ENCODE measurements around the gene SLC36A2. TPM values are rescaled to one million over a fixed set of nuclear protein-coding genes. Genes with fewer than 3 reads are reported as not detected.
"Not testable (repeated sequence)": the region's sequence is repeated elsewhere in the genome, so short reads cannot be mapped to it uniquely, and the experiment has no call there.

Gene SLC36A2
- not detected for total RNA-seq

- Histone ChIP-seq H3K9me3 (ENCODE audit: low read depth, low read length) (no peaks in the 10 kb centered on the region), H3K27me3 (ENCODE audit: insufficient read depth, low read length) (peaks cover 22% of the 10 kb centered on the region), H3K4me1 (ENCODE audit: insufficient read depth, low read length) (no peaks in the 10 kb centered on the region), H3K4me3 (ENCODE audit: low read length) (no peak within 1 kb of the TSS)
Measured at GRCh38 chr5:151347369-151347768, at the start of gene SLC36A2. TSS of gene SLC36A2 (minus strand) at chr5:151347559. CDS start at chr5:151347460, 99 bp downstream.

GRCh38 chr5:151388960-151389359 lies 41.6 kb upstream of the SLC36A2 start:
- Histone ChIP-seq H3K4me1 (ENCODE audit: insufficient read depth, low read length) (no peaks in the 10 kb centered on the region), H3K9me3 (ENCODE audit: low read depth, low read length) (no peaks in the 10 kb centered on the region), H3K27me3 (ENCODE audit: insufficient read depth, low read length) (peaks cover 4% of the 10 kb centered on the region), H3K4me3 (ENCODE audit: low read length) (no peak overlapping the region)

DNA sequence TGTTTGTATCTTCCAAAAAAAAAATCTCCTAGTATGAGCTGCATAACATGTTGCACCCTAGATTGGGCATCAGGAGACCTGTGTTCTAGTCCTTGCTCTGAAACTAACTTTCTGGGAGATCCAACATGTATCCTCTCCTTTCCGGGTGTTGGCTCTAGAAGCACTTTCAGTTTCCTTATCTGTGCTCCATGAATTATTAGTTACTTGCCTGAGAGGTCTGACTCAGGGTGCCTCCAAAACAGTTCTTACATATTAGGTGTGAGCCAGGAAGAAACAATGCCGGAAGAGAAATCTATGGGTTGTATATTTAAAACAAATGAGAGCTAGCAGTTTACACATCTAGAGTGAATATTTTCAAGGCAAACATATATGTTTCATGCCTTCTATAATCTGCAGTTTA lies 36.7 kb upstream of the SLC36A2 start:
- H3K4me3 ChIP-seq (ENCODE audit: low read length): no peak overlapping the region
- H3K27me3 ChIP-seq (ENCODE audit: insufficient read depth, low read length): peaks cover 4% of the 10 kb centered on the region
- no peaks in the 10 kb centered on the region for H3K4me1 ChIP-seq (ENCODE audit: insufficient read depth, low read length)
- no peaks in the 10 kb centered on the region for H3K9me3 ChIP-seq (ENCODE audit: low read depth, low read length)

GRCh38 chr5:151383011-151383410 lies 35.7 kb upstream of the SLC36A2 start:
- Histone ChIP-seq H3K27me3 (ENCODE audit: insufficient read depth, low read length) (peaks cover 4% of the 10 kb centered on the region), H3K9me3 (ENCODE audit: low read depth, low read length) (no peaks in the 10 kb centered on the region), H3K4me3 (ENCODE audit: low read length) (no peak overlapping the region), H3K4me1 (ENCODE audit: insufficient read depth, low read length) (no peaks in the 10 kb centered on the region)

GRCh38 chr5:151382576-151382975 lies 35.2 kb upstream of the SLC36A2 start:
- Histone ChIP-seq H3K27me3 (ENCODE audit: insufficient read depth, low read length) (peaks cover 4% of the 10 kb centered on the region), H3K4me3 (ENCODE audit: low read length) (no peak overlapping the region), H3K4me1 (ENCODE audit: insufficient read depth, low read length) (no peaks in the 10 kb centered on the region), H3K9me3 (ENCODE audit: low read depth, low read length) (no peaks in the 10 kb centered on the region)

DNA sequence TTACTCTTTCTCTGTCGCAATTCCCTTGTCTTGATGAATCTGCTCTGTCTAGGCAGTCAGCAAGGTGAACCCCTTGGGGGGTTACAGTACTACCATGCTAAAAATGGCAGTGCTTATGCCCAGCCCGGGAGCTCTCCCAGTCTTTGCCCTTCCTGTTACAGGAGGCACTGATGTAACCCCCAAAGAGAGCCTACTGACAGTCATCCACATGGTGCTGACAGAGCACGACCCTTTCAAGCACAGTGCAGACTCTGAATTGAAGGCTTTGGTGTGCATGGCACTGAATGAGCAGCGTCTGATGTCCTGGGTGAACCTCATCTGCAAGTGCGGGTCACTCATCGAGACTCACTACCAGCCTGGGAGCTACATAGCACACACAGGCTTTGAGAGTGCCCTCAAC lies 34.5 kb upstream of the SLC36A2 start:
- peaks cover 4% of the 10 kb centered on the region for H3K27me3 ChIP-seq (ENCODE audit: insufficient read depth, low read length)
- no peak overlapping the region for H3K4me3 ChIP-seq (ENCODE audit: low read length)
- no peaks in the 10 kb centered on the region for H3K4me1 ChIP-seq (ENCODE audit: insufficient read depth, low read length)
- no peaks in the 10 kb centered on the region for H3K9me3 ChIP-seq (ENCODE audit: low read depth, low read length)

- no peaks in the 10 kb centered on the region for H3K27me3 ChIP-seq (ENCODE audit: insufficient read depth, low read length)
- no peaks in the 10 kb centered on the region for H3K4me1 ChIP-seq (ENCODE audit: insufficient read depth, low read length)
- H3K9me3 ChIP-seq (ENCODE audit: low read depth, low read length): no peaks in the 10 kb centered on the region
- no peak overlapping the region for H3K4me3 ChIP-seq (ENCODE audit: low read length)
Measured at GRCh38 chr5:151378616-151379015, 31.3 kb upstream of the SLC36A2 start.

GRCh38 chr5:151374539-151374938 lies 27.2 kb upstream of the SLC36A2 start:
- Histone ChIP-seq H3K9me3 (ENCODE audit: low read depth, low read length) (no peaks in the 10 kb centered on the region), H3K27me3 (ENCODE audit: insufficient read depth, low read length) (no peaks in the 10 kb centered on the region), H3K4me1 (ENCODE audit: insufficient read depth, low read length) (no peaks in the 10 kb centered on the region), H3K4me3 (ENCODE audit: low read length) (no peak overlapping the region)

DNA sequence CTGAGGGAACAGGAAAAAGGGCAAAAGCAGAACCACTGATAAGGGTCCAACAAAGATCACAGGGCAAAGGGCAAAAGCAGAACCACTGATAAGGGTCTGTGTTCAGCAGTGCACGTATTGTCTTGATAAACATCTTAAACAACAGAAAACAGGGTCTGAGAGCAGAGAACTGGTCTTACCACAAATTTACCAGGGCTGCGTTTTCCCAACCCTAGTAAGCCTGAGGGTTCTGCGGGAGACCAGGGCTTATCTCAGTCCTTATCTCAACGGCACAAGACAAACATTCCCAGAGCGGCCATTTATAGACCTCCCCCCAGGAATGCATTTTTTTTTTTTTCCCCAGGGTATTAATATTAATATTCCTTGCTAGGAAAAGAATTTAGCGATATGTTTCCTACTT lies 19.7 kb upstream of the SLC36A2 start:
- H3K27me3 ChIP-seq (ENCODE audit: insufficient read depth, low read length); H3K4me1 ChIP-seq (ENCODE audit: insufficient read depth, low read length); H3K4me3 ChIP-seq (ENCODE audit: low read length): not testable (repeated sequence)
- H3K9me3 ChIP-seq (ENCODE audit: low read depth, low read length): peaks cover 10% of the 10 kb centered on the region

- H3K27me3 ChIP-seq (ENCODE audit: insufficient read depth, low read length): peaks cover 9% of the 10 kb centered on the region
- no peaks in the 10 kb centered on the region for H3K4me1 ChIP-seq (ENCODE audit: insufficient read depth, low read length)
- H3K4me3 ChIP-seq (ENCODE audit: low read length): no peak overlapping the region
- peaks cover 18% of the 10 kb centered on the region for H3K9me3 ChIP-seq (ENCODE audit: low read depth, low read length)
Measured at GRCh38 chr5:151363673-151364072, 16.3 kb upstream of the SLC36A2 start.

GRCh38 chr5:151362970-151363369 lies 15.6 kb upstream of the SLC36A2 start:
- no peak overlapping the region for H3K4me3 ChIP-seq (ENCODE audit: low read length)
- peaks cover 9% of the 10 kb centered on the region for H3K27me3 ChIP-seq (ENCODE audit: insufficient read depth, low read length)
- peaks cover 12% of the 10 kb centered on the region for H3K9me3 ChIP-seq (ENCODE audit: low read depth, low read length)
- H3K4me1 ChIP-seq (ENCODE audit: insufficient read depth, low read length): no peaks in the 10 kb centered on the region

- peaks cover 7% of the 10 kb centered on the region for H3K9me3 ChIP-seq (ENCODE audit: low read depth, low read length)
- H3K4me1 ChIP-seq (ENCODE audit: insufficient read depth, low read length): no peaks in the 10 kb centered on the region
- no peak overlapping the region for H3K4me3 ChIP-seq (ENCODE audit: low read length)
- peaks cover 4% of the 10 kb centered on the region for H3K27me3 ChIP-seq (ENCODE audit: insufficient read depth, low read length)
Measured at GRCh38 chr5:151359391-151359790, 12.0 kb upstream of the SLC36A2 start.

DNA sequence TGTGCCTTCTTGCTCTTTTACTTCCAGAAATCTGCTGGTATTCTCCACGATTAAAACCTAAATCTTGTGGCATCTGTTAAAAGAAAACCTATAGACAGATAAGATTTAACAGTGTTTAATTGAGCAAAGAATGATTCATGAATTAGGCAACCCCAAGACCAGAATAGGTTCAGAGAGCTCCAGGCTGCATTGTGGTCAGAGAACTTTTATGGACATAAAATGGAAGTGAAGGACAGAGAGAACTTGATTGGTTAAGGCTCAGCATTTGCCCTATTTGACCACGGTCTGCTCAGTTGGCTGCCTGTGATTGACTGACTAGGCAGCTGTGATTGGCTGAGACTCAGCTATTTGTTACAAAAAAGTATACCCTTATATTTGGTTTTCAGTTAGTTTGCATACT lies 10.4 kb upstream of the SLC36A2 start:
- Histone ChIP-seq H3K4me1 (ENCODE audit: insufficient read depth, low read length) (no peaks in the 10 kb centered on the region), H3K9me3 (ENCODE audit: low read depth, low read length) (peaks cover 7% of the 10 kb centered on the region), H3K4me3 (ENCODE audit: low read length) (no peak overlapping the region), H3K27me3 (ENCODE audit: insufficient read depth, low read length) (no peaks in the 10 kb centered on the region)

- Histone ChIP-seq H3K4me3 (ENCODE audit: low read length) (no peak overlapping the region), H3K9me3 (ENCODE audit: low read depth, low read length) (peaks cover 7% of the 10 kb centered on the region), H3K27me3 (ENCODE audit: insufficient read depth, low read length) (no peaks in the 10 kb centered on the region), H3K4me1 (ENCODE audit: insufficient read depth, low read length) (no peaks in the 10 kb centered on the region)
Measured at GRCh38 chr5:151357097-151357496, 9.7 kb upstream of the SLC36A2 start.

- Histone ChIP-seq H3K27me3 (ENCODE audit: insufficient read depth, low read length) (peaks cover 7% of the 10 kb centered on the region), H3K9me3 (ENCODE audit: low read depth, low read length) (no peaks in the 10 kb centered on the region), H3K4me3 (ENCODE audit: low read length) (no peak overlapping the region), H3K4me1 (ENCODE audit: insufficient read depth, low read length) (no peaks in the 10 kb centered on the region)
Measured at GRCh38 chr5:151351671-151352070, 4.3 kb upstream of the SLC36A2 start.

- Histone ChIP-seq H3K4me3 (ENCODE audit: low read length) (no peak overlapping the region), H3K4me1 (ENCODE audit: insufficient read depth, low read length) (no peaks in the 10 kb centered on the region), H3K27me3 (ENCODE audit: insufficient read depth, low read length) (peaks cover 22% of the 10 kb centered on the region), H3K9me3 (ENCODE audit: low read depth, low read length) (no peaks in the 10 kb centered on the region)
Measured at GRCh38 chr5:151348789-151349188, 1.4 kb upstream of the SLC36A2 start.
